PFSK-1 (cell line): ENCODE results near the gene CEP83.

Source experiments
- FOXP2 ChIP-seq: optimal IDR thresholded peaks from 2 replicates; pipeline ENCODE3; 2011; ENCODE audit warnings: borderline replicate concordance, control low read depth, inconsistent platforms; ENCODE audit not compliant: insufficient read depth; ENCODE audit errors: extremely low read length, extremely low read depth
- POLR2AphosphoS5 ChIP-seq: IDR thresholded peaks from 2 replicates; pipeline ENCODE4 v1.6.1; 2012; ENCODE audit warnings: low read depth, mild to moderate bottlenecking, control low read depth, low read length, moderate library complexity
- SIN3A ChIP-seq: IDR thresholded peaks from 2 replicates; pipeline ENCODE4 v1.6.1; 2012; ENCODE audit warnings: mild to moderate bottlenecking, low read length, moderate library complexity, borderline replicate concordance; ENCODE audit not compliant: insufficient read depth
- TAF1 ChIP-seq: IDR thresholded peaks from 2 replicates; pipeline ENCODE4 v1.6.1; 2012; ENCODE audit warnings: low read length, control low read depth, borderline replicate concordance; ENCODE audit not compliant: insufficient read depth
- TF ChIP-seq, protein P1 (sequence below), 2 experiments: IDR thresholded peaks; 2 replicates each; pipeline versions ENCODE4 v1.6.1 to v1.8.0; 2011 to 2012; ENCODE audit warnings: low read depth in 2 of 2, low read length in 2 of 2, control low read depth in 1 of 2, inconsistent platforms in 1 of 2, mild to moderate bottlenecking in 1 of 2, moderate library complexity in 1 of 2; ENCODE audit not compliant: insufficient read depth in 1 of 2

- no peak for TF ChIP-seq POLR2AphosphoS5
- no peak for TF ChIP-seq TAF1
- TF ChIP-seq, protein P1, sequence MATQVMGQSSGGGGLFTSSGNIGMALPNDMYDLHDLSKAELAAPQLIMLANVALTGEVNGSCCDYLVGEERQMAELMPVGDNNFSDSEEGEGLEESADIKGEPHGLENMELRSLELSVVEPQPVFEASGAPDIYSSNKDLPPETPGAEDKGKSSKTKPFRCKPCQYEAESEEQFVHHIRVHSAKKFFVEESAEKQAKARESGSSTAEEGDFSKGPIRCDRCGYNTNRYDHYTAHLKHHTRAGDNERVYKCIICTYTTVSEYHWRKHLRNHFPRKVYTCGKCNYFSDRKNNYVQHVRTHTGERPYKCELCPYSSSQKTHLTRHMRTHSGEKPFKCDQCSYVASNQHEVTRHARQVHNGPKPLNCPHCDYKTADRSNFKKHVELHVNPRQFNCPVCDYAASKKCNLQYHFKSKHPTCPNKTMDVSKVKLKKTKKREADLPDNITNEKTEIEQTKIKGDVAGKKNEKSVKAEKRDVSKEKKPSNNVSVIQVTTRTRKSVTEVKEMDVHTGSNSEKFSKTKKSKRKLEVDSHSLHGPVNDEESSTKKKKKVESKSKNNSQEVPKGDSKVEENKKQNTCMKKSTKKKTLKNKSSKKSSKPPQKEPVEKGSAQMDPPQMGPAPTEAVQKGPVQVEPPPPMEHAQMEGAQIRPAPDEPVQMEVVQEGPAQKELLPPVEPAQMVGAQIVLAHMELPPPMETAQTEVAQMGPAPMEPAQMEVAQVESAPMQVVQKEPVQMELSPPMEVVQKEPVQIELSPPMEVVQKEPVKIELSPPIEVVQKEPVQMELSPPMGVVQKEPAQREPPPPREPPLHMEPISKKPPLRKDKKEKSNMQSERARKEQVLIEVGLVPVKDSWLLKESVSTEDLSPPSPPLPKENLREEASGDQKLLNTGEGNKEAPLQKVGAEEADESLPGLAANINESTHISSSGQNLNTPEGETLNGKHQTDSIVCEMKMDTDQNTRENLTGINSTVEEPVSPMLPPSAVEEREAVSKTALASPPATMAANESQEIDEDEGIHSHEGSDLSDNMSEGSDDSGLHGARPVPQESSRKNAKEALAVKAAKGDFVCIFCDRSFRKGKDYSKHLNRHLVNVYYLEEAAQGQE (IDR thresholded peaks at IDR 0.05; ENCODE audit: insufficient read depth in 1 of 2, low read depth in 2 of 2, low read length in 2 of 2), result no peak
- no peak for TF ChIP-seq SIN3A
- no peak for TF ChIP-seq FOXP2
These were observed 47.8 kb upstream of the CEP83 start for GRCh38 chr12:94507455-94507854.
